AG09319 (cell line): ENCODE results near the gene HSF2.

Experiments used
- DNase-seq: peaks from one replicate; pipeline ENCODE4 v3.0.0-alpha.2; 2010; ENCODE audit warnings: low read depth; ENCODE audit errors: extremely low read depth
- CTCF ChIP-seq: IDR thresholded peaks from 2 replicates; pipeline ENCODE4 v1.5.1; 2011; ENCODE audit warnings: low read depth, mild to moderate bottlenecking, inconsistent platforms, low read length, moderate library complexity

HSF2 gene

DNA sequence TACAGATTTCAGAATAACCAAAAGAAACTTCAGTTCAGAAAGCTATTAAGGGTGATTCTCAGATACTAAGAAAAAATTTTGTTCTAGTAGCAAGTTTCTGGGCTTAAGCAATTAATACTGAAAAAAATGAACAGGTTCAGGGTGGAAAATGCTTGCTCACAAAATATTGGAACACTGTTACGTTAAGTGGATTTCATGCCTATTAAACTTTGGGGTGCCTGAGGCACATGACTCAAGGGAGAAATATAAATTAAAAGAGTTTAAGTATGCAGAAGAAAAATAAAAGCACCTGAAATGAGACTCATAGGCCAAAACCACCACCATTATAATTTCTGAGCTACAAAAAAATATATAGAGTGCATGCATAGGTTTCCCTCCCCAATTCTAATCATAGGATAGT, 32.3 kb upstream of the HSF2 start:
- no peak for TF ChIP-seq CTCF
- DNase-seq: no peak

DNA sequence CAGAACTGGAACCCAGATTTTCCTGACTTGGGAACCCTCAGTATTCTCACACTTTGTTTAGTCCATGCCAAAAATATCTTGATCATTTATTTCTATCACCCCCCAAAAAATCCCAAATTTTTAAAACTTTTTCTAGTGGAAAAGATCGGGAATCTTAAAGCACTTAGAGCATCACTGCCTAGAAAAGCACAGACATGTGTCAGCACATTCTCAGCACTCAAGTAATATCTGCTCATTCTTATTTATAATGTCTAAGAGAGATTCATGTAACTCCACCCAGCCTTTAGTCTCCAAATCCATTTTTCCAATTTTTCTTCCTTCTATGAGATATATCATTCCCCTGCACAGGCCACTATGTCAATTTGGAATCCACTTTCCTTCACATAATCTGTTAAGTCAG, 29.9 kb upstream of the HSF2 start:
- TF ChIP-seq CTCF: no peak
- DNase-seq: no peak

GRCh38 chr6:122372647-122373046, 26.8 kb upstream of the HSF2 start:
- DNase-seq: no peak
- no peak; the same call in none of the 2 replicates for TF ChIP-seq CTCF

- no peak for TF ChIP-seq CTCF
- DNase-seq: no peak
These were observed 25.1 kb upstream of the HSF2 start for GRCh38 chr6:122374307-122374706.

DNA sequence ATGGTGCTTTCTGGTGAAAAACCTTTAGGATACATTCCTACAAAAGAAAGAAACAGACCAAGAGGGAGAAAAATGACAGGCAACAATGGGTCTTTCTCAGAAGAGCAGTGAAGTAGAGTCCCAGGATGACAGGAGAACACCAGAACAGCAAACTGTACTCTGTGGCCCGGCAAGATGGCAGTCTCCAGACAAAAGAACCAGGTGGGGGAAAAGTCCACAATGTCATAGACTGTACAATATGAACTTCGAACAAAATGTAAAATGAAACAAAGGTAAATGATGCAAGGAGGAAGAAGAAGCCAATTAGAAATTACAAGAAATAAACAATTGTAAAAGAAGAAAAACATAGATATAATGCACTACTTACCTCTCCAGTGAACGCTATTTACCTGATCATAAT, 23.2 kb upstream of the HSF2 start:
- TF ChIP-seq CTCF: no peak
- no peak for DNase-seq

DNA sequence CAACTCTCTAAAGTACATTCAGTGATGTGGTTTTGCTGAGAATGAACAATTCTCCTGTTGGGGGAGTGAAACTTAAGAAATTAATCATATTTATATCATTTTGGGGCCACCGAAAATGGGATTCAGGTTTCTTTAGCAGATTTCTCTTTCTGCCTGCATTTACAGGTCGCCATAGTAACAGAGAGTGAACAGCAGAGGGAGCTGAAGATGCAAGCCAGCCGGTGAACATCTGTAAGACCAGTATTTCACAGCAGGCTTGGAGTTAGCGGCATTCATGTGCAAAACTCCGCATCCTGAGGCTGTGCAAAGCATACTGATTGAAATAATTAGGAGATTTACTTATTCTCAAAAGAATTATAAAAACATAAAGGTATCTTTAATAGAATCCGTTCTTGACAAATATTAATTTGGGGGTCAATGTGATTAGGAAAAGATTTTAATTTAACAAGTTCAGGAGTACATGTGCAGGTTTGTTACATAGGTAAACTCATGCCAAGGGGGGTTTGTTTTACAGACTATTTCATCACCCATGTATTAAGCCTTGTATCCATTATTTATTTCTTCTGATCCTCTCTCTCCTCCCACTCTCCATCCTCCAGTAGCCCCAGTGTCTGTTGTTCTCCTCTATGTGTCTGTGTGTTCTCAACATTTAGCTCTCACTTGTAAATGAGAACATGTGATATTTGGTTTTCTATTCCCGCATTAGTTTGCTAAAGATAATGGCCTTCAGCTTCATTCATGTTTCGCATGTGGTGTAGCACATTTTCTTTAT, 17.8 kb upstream of the HSF2 start:
- peak; percentile 54 for DNase-seq
- peak; percentile 86 for TF ChIP-seq CTCF

DNA sequence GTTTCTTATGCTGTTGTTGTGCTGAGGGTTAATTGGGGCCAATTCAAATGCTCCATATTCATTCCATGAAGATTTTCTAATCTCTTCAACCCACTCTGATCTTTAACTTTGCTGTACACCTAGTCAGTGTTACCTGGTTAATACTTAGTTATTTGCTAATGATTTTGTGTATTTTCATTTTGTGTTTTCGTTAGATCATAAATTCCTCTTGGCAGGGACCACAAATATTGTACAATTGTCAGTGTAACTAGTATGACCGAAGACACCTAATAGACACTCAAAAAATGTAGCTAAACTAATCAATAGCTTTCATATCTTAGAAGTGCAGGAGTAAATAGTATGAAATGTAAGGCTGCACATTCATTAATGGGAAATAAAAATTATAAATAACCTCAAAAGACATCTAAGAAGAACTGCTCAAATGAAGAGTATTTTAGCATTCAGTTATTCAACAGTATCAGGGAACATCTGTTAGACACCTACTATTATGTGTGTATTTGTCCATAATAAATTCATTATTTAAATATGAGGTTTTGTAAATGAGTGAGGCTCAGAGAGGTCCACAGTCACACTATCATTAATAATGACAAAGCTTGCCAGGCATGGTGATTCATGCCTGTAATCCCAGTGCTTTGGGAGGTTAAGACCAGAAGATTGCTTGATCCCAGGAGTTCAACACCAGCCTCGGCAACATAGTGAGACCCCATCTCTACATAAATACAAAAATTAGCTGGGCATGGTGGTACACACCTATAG, 13.4 kb upstream of the HSF2 start:
- no peak for TF ChIP-seq CTCF
- DNase-seq: no peak
